T-cell (primary cell): Measurements from ENCODE around the gene DOCK4. TPM values are rescaled to one million over a fixed set of nuclear protein-coding genes. Genes with fewer than 3 reads are reported as not detected.

ENCODE experiments used
- ATAC-seq, 4 experiments: fragments of 200-7000 bp in 3 of 4; fragments of 150-1000 bp in 1 of 4; cut with Tn5 transposase; replicated peaks in 1 of 4; 1 replicate in 3 of 4; 2 replicates in 1 of 4; pipeline ENCODE4 v1.10.0; 2021; ENCODE audit warnings: moderate library complexity in 3 of 4, mild to moderate bottlenecking in 2 of 4, moderate number of reproducible peaks in 1 of 4
- CTCF ChIA-PET, 2 donors: fragments of 300-600 bp; sonication (Branson Sonifier 250); formaldehyde crosslinking; loops; one replicate each; lab custom pipeline; 2022; ENCODE audit warnings: antibody characterized with exemption in 2 of 2; lab: Charles Lee
- POLR2A ChIA-PET, 2 donors: fragments of 300-600 bp; sonication (Branson Sonifier 250); formaldehyde crosslinking; loops; one replicate each; lab custom pipeline; 2022; ENCODE audit warnings: antibody characterized with exemption in 2 of 2; lab: Charles Lee
- DNase-seq, 35 experiments: peaks; one replicate each; pipeline versions ENCODE4 v3.0.0 to v3.0.0-alpha.2; 2013 to 2023
- H3K27ac ChIP-seq: one replicate; pipeline ENCODE4 v1.5.1; 2013; ENCODE audit warnings: low read length
- H3K27me3 ChIP-seq, 2 experiments: replicated peaks in 1 of 2; 1 replicate in 1 of 2; 2 replicates in 1 of 2; pipeline versions ENCODE4 v1.6.1 to v1.7.0; 2013; ENCODE audit warnings: low read length in 1 of 2, mixed read lengths in 1 of 2; ENCODE audit not compliant: control insufficient read depth in 2 of 2, insufficient read depth in 2 of 2; ENCODE audit errors: extremely low read depth in 1 of 2
- H3K36me3 ChIP-seq, 2 donors: 1 replicate in 1 of 2; 2 replicates in 1 of 2; pipeline versions ENCODE4 v1.6.1 to v1.7.0; 2013; ENCODE audit warnings: low read length in 1 of 2; ENCODE audit not compliant: control insufficient read depth in 2 of 2, insufficient read depth in 1 of 2; ENCODE audit errors: extremely low read depth in 1 of 2
- H3K4me1 ChIP-seq, 2 experiments: 1 replicate in 1 of 2; 2 replicates in 1 of 2; pipeline versions ENCODE4 v1.6.1 to v1.7.0; 2013; ENCODE audit warnings: low read length in 2 of 2, mixed read lengths in 1 of 2; ENCODE audit not compliant: insufficient read depth in 2 of 2, control insufficient read depth in 1 of 2; ENCODE audit errors: extremely low read depth in 1 of 2
- H3K4me3 ChIP-seq, 2 donors: 1 replicate in 1 of 2; 2 replicates in 1 of 2; pipeline versions ENCODE4 v1.5.1 to v1.7.0; 2013; ENCODE audit warnings: mild to moderate bottlenecking in 2 of 2, low read length in 1 of 2, moderate library complexity in 1 of 2; ENCODE audit not compliant: control insufficient read depth in 1 of 2; ENCODE audit errors: extremely low read depth in 1 of 2
- H3K9me3 ChIP-seq: 2 replicates; pipeline ENCODE4 v1.7.0; 2013
- H3K27ac Mint-ChIP-seq, 2 donors: one replicate each; pipeline ENCODE4 v1.8.0; 2020 to 2021; ENCODE audit warnings: mild to moderate bottlenecking in 2 of 2, mixed read lengths in 2 of 2
- H3K27me3 Mint-ChIP-seq, 2 donors: one replicate each; pipeline ENCODE4 v1.8.0; 2021 to 2022; ENCODE audit warnings: mixed read lengths in 2 of 2
- H3K36me3 Mint-ChIP-seq: one replicate; pipeline ENCODE4 v1.8.0; 2021; ENCODE audit warnings: mixed read lengths
- H3K4me1 Mint-ChIP-seq, 3 donors: one replicate each; pipeline ENCODE4 v1.8.0; 2020 to 2022; ENCODE audit warnings: mixed read lengths in 3 of 3, mild to moderate bottlenecking in 1 of 3
- H3K4me3 Mint-ChIP-seq, 3 donors: one replicate each; pipeline ENCODE4 v1.8.0; 2020 to 2022; ENCODE audit warnings: mild to moderate bottlenecking in 3 of 3, mixed read lengths in 3 of 3, moderate library complexity in 3 of 3
- H3K9me3 Mint-ChIP-seq, 3 donors: one replicate each; pipeline ENCODE4 v1.8.0; 2020 to 2022; ENCODE audit warnings: mixed read lengths in 3 of 3
- WGBS: methylation state at CpG from one replicate; pipeline ENCODE4 v1.1.5; 2013; ENCODE audit warnings: missing lambda C conversion rate; ENCODE audit not compliant: insufficient coverage; 5-methylcytosine and 5-hydroxymethylcytosine counted together
- total RNA-seq, 35 experiments: library from RNA in 6 of 35; stranded (reverse) in 6 of 35; fragments of 120-200 nt in 1 of 35; gene quantifications; one replicate each; pipeline versions ENCODE4 v1.2.1 to v1.2.4 and lab custom pipeline; 2013 to 2026

Gene DOCK4
- total RNA-seq, 5 donors from 2014 or later (not counting 1 experiment from before 2014, with no cell fraction given) = 0.35 to 1.4 (median 0.85) TPM

DNA sequence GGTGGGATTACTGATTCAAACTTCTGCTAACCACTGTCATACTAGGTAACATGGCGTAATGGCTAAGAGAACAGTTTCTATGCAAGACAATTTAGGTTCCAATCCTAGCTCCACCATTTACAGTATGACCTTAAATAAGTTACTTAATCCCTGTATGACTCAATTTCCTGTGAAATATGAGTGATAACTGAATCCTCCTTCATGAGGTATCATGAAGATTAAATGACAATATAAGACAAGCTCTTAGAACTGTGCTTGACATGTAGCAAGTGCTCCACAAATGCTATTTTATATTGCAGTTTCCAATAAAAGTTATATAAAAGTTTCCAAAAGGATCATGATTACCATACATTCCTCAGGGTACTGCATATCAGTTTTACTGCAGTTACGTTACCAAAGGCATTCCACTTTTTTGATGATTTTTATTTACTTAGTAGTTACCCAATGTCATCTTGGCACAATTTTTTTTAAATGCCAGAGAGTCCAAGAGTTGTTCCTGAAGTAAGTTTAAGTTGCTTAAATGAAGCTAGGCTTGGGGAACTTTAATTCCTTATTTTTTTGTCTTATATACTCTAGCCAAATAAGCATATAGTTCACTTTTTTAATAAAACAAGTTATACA is 7.1 kb downstream of the DOCK4 start:
- ATAC-seq = no peak
- Mint-ChIP-seq H3K4me1 (peaks cover 7 to 12% (median 10%) of the 10 kb centered on the region in 3 donors), H3K36me3 (no peaks in the 10 kb centered on the region), H3K27me3 (peaks cover 66 to 68% of the 10 kb centered on the region in 2 donors), H3K4me3 (no peak overlapping the region), H3K9me3 (no peaks in the 10 kb centered on the region), H3K27ac (no peak overlapping the region)
- Histone ChIP-seq H3K4me1 (peaks cover 4% of the 10 kb centered on the region in 2 experiments), H3K27ac (no peak overlapping the region), H3K27me3 (peaks cover 6 to 8% of the 10 kb centered on the region in 2 experiments), H3K36me3 (no peaks in the 10 kb centered on the region), H3K9me3 (no peaks in the 10 kb centered on the region), H3K4me3 (no peak overlapping the region)
- no peak for DNase-seq
- no CpG with 5 or more reads among the region's 2 CpGs for WGBS
- CTCF ChIA-PET = no interaction called here
- POLR2A ChIA-PET = interaction anchor here (0.5 to 0.6 kb wide), 2 partner anchors 32 to 447 kb away, joined by 3 to 7 read pairs; no protein-coding TSS in a partner anchor

DNA sequence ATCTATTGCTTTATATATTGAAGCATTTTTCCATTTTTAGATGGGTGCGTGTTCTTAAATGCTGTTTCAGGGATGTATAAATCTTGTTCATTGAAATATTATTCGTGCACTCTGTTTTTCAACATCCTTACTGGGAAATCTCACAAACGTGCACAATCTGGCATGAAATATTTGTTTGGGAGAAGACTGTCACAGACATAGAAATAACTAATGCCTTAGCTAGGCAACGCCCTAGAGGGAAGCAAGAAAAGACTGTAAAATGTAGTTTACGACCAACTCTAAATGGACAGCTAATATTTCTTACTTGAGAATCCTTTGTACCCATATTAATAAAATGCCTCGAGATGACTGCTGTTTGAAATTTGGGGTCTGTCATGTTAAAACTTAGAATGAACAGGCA is 8.9 kb downstream of the DOCK4 start:
- Mint-ChIP-seq H3K4me3 (no peak overlapping the region), H3K27ac (no peak overlapping the region), H3K36me3 (peaks cover 2% of the 10 kb centered on the region), H3K27me3 (peaks cover 57 to 65% of the 10 kb centered on the region in 2 donors), H3K4me1 (no peaks in the 10 kb centered on the region), H3K9me3 (peaks cover 0 to 4% (median 0%) of the 10 kb centered on the region in 3 donors)
- ChIA-PET CTCF (no interaction called here), POLR2A (interaction anchor here in 1 of 2 donors (0.6 kb wide), 1 partner anchor 9 kb away, joined by 3 read pairs; no protein-coding TSS in a partner anchor)
- H3K27me3 ChIP-seq = peaks cover 0 to 5% of the 10 kb centered on the region in 2 experiments
- no peak overlapping the region for H3K27ac ChIP-seq
- no peak for DNase-seq
- no peaks in the 10 kb centered on the region for H3K4me1 ChIP-seq
- H3K36me3 ChIP-seq = no peaks in the 10 kb centered on the region
- no peaks in the 10 kb centered on the region for H3K9me3 ChIP-seq
- no peak overlapping the region for H3K4me3 ChIP-seq
- ATAC-seq = no peak
- WGBS = no CpG with 5 or more reads among the region's 6 CpGs

DNA sequence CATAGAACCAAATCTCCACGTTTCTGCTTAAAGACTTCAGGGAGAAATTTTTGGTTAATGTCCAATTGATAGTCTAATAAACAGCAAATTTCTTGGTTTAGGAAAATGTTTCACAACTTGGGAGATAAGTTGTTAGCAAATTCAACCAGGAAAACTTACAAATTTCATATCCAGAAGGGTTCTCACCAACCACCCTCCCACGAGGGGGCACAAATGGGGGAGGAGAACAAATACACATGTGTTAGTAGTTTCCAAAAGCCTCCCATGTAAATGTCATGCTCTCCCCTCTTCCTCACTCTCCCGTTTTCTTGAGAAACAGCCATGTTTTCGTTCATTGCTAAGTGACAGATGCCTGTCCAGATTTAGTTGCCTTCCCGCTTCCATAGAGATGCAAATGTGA is 10.5 kb downstream of the DOCK4 start:
- peaks cover 0 to 4% (median 0%) of the 10 kb centered on the region in 3 donors for H3K9me3 Mint-ChIP-seq
- peaks cover 2% of the 10 kb centered on the region for H3K36me3 Mint-ChIP-seq
- Histone ChIP-seq H3K4me1 (no peaks in the 10 kb centered on the region), H3K9me3 (no peaks in the 10 kb centered on the region), H3K27me3 (peaks cover 0 to 15% of the 10 kb centered on the region in 2 experiments), H3K36me3 (no peaks in the 10 kb centered on the region), H3K4me3 (no peak overlapping the region), H3K27ac (no peak overlapping the region)
- DNase-seq (no peak), ATAC-seq (no peak)
- 91% methylated on average over 2 of the region's 5 CpGs for WGBS
- H3K27ac Mint-ChIP-seq = no peak overlapping the region
- peaks cover 45 to 49% of the 10 kb centered on the region in 2 donors for H3K27me3 Mint-ChIP-seq
- no peak overlapping the region for H3K4me3 Mint-ChIP-seq
- POLR2A ChIA-PET = interaction anchor here in 1 of 2 donors (0.6 kb wide), 1 partner anchor 1761 kb away, joined by 3 read pairs; no protein-coding TSS in a partner anchor
- no peaks in the 10 kb centered on the region for H3K4me1 Mint-ChIP-seq
- CTCF ChIA-PET = no interaction called here

DNA sequence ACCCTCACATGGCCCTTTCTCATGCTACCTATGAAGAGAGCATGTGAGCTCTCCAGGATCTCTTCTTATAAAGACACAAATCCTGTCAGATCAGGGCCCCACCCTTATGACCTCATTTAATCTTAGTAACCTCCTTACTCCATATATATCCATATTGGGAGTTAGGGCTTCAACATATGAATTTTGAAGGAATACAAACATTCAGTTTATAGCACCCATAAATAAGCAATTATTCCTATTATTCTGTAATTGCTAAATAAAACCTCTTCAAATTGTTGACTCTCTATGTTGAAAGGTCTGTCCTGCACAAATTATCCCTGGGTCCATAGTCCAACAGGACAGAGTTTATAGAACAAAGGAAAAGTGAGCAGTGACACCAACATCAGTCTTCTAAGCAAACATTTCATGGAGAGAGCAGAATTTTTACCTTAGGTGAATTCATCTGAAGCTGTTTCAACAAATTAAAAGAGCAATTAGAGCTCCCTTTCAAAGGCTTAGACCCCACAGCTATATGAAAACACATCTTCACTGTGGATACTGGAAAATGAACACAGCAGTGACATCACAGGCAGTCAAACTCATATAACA is 12.2 kb downstream of the DOCK4 start:
- DNase-seq (no peak), ATAC-seq (no peak)
- H3K27ac ChIP-seq = no peak overlapping the region
- Mint-ChIP-seq H3K4me1 (no peaks in the 10 kb centered on the region), H3K27me3 (peaks cover 39 to 45% of the 10 kb centered on the region in 2 donors), H3K36me3 (peaks cover 2% of the 10 kb centered on the region), H3K27ac (no peak overlapping the region), H3K4me3 (no peak overlapping the region), H3K9me3 (peaks cover 0 to 4% (median 0%) of the 10 kb centered on the region in 3 donors)
- peaks cover 0 to 19% of the 10 kb centered on the region in 2 experiments for H3K27me3 ChIP-seq
- POLR2A ChIA-PET = no interaction called here
- H3K4me1 ChIP-seq = no peaks in the 10 kb centered on the region
- H3K36me3 ChIP-seq = no peaks in the 10 kb centered on the region
- CTCF ChIA-PET = interaction anchor here in 1 of 2 donors (0.6 kb wide), 1 partner anchor 667 kb away, joined by 4 read pairs; no protein-coding TSS in a partner anchor
- H3K9me3 ChIP-seq = no peaks in the 10 kb centered on the region
- H3K4me3 ChIP-seq = no peak overlapping the region

DNA sequence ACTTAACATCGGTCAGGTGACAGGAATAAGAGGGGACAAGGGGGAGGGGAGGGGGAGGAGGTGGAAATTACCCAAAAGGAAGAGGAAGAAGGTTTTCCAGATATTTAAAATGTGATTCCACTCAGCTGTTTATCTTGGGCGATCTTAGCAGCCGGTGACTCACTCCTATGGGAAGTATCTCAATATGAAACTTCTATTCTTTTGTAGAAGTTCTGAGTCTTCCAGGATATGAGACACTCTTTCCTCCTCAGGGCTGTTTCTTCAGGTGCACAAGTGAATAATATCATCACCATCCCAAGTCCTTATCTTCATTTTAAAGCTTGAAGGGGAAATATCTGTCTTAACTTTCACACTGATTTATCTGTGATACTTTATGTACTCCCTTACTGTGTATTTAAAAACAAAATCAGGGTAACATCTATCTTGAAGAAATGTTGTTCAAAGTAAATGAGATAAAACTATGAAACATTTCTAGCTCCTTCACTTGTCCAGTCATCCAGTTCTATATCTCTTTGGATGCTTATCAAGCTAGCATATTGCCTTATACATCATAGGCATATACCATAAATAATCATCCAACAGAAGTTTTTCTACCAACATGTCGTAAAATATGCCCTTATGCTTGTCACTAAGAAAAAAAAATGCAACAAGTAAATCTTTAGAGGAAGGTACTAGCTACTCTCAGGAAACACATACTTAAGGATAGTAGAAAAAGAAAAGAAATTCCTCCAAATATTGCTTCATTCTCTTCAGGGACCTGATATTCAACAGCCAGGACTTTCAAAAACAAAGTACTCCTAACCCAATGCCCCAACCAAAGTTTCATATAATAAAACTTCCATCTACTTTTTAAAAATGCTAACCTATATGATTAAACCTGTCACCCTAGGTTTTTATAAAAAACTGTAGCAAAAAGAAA is 13.7 kb downstream of the DOCK4 start:
- ChIA-PET POLR2A (interaction anchor here in 1 of 2 donors (0.5 kb wide), 1 partner anchor 8 kb away, joined by 3 read pairs; no protein-coding TSS in a partner anchor), CTCF (no interaction called here)
- H3K9me3 ChIP-seq = no peaks in the 10 kb centered on the region
- WGBS = no CpG with 5 or more reads among the region's 4 CpGs
- no peaks in the 10 kb centered on the region for H3K4me1 ChIP-seq
- ATAC-seq (no peak), DNase-seq (no peak)
- no peaks in the 10 kb centered on the region for H3K36me3 ChIP-seq
- H3K27me3 Mint-ChIP-seq = peaks cover 30 to 31% of the 10 kb centered on the region in 2 donors
- peaks cover 0 to 19% of the 10 kb centered on the region in 2 experiments for H3K27me3 ChIP-seq
- H3K9me3 Mint-ChIP-seq = peaks cover 0 to 4% (median 0%) of the 10 kb centered on the region in 3 donors
- no peak overlapping the region for H3K27ac Mint-ChIP-seq
- H3K4me3 Mint-ChIP-seq = no peak overlapping the region
- H3K36me3 Mint-ChIP-seq = peaks cover 2% of the 10 kb centered on the region
- H3K27ac ChIP-seq = no peak overlapping the region
- no peak overlapping the region for H3K4me3 ChIP-seq
- H3K4me1 Mint-ChIP-seq = no peaks in the 10 kb centered on the region

DNA sequence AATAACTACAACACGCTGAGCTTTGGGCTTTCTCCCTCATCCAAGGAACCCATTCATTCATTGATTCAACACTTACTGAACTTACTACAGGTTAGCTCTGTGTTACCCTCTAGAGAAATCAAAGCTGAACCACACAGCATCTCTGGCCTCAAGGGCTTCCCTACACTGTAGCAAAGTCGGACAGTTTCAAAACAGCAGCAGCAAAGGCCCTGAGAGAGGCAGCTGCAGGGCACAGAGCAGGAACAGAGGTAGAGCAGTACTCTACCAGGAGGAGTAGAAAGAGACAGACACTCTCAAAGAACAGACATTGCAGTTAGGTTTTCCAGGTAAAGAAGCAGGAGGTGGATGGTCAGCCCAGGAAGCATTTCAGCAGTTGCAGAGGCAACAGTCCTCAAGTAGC is 16.1 kb downstream of the DOCK4 start:
- CTCF ChIA-PET = no interaction called here
- H3K4me1 Mint-ChIP-seq = no peaks in the 10 kb centered on the region
- Histone ChIP-seq H3K36me3 (no peaks in the 10 kb centered on the region), H3K27me3 (peaks cover 0 to 19% of the 10 kb centered on the region in 2 experiments), H3K9me3 (no peaks in the 10 kb centered on the region), H3K4me1 (no peaks in the 10 kb centered on the region), H3K4me3 (no peak overlapping the region), H3K27ac (no peak overlapping the region)
- WGBS = 91% methylated on average over 1 of the region's 2 CpGs
- DNase-seq (no peak), ATAC-seq (no peak)
- peaks cover 2% of the 10 kb centered on the region for H3K36me3 Mint-ChIP-seq
- POLR2A ChIA-PET = interaction anchor here in 1 of 2 donors (0.6 kb wide), 1 partner anchor 788 kb away, joined by 8 read pairs; no protein-coding TSS in a partner anchor
- no peak overlapping the region for H3K27ac Mint-ChIP-seq
- H3K9me3 Mint-ChIP-seq = peaks cover 0 to 4% (median 0%) of the 10 kb centered on the region in 3 donors
- H3K4me3 Mint-ChIP-seq = no peak overlapping the region
- H3K27me3 Mint-ChIP-seq = peaks cover 12 to 16% of the 10 kb centered on the region in 2 donors
